GM21390 (cell line): ENCODE measurements around the gene STT3B.
A peak's percentile ranks its signal among the peaks of the same experiment; 100 is the strongest.
"Not testable (repeated sequence)": the region's sequence is repeated elsewhere in the genome, so short reads cannot be mapped to it uniquely, and the experiment has no call there.

ENCODE experiments used
- ATAC-seq: cut with Tn5 transposase; IDR thresholded peaks from one replicate; pipeline ENCODE4 v1.9.1; 2021; ENCODE audit not compliant: unreplicated experiment

Gene STT3B

GRCh38 chr3:31590650-31591049 is 57.9 kb downstream of the STT3B start:
- ATAC-seq = no peak

- no peak for ATAC-seq
These were observed 60.0 kb downstream of the STT3B start for GRCh38 chr3:31592764-31593163.

- ATAC-seq = no peak
These were observed 63.5 kb downstream of the STT3B start for GRCh38 chr3:31596176-31596575.

- ATAC-seq = no peak
These were observed 67.7 kb downstream of the STT3B start for GRCh38 chr3:31600431-31600830.

- ATAC-seq = not testable (repeated sequence)
These were observed 72.6 kb downstream of the STT3B start for GRCh38 chr3:31605333-31605732.

- ATAC-seq = no peak
These were observed 73.7 kb downstream of the STT3B start for GRCh38 chr3:31606453-31606852.

GRCh38 chr3:31610700-31611275 is 78.1 kb downstream of the STT3B start:
- no peak for ATAC-seq

- no peak for ATAC-seq
These were observed 80.5 kb downstream of the STT3B start for GRCh38 chr3:31613177-31613576.

GRCh38 chr3:31613654-31614053 is 80.9 kb downstream of the STT3B start:
- ATAC-seq = no peak

GRCh38 chr3:31614162-31614921 is 81.6 kb downstream of the STT3B start:
- ATAC-seq = no peak

GRCh38 chr3:31615071-31615875 is 82.5 kb downstream of the STT3B start:
- ATAC-seq = no peak

- ATAC-seq = no peak
These were observed 84.0 kb downstream of the STT3B start for GRCh38 chr3:31616711-31617110.

GRCh38 chr3:31620656-31621055 is 87.9 kb downstream of the STT3B start:
- no peak for ATAC-seq

GRCh38 chr3:31621314-31621713 is 88.6 kb downstream of the STT3B start:
- ATAC-seq = no peak

- peak; percentile 56 for ATAC-seq
These were observed 90.0 kb downstream of the STT3B start for GRCh38 chr3:31622636-31623288.

GRCh38 chr3:31624083-31624709 is 91.5 kb downstream of the STT3B start:
- peak; percentile 47 for ATAC-seq

GRCh38 chr3:31625358-31625757 is 92.6 kb downstream of the STT3B start:
- no peak for ATAC-seq

GRCh38 chr3:31629054-31629453 is 96.3 kb downstream of the STT3B start:
- ATAC-seq = no peak

- no peak for ATAC-seq
These were observed 101.8 kb downstream of the STT3B start for GRCh38 chr3:31634476-31634875.

GRCh38 chr3:31635545-31635944 is 102.8 kb downstream of the STT3B start:
- ATAC-seq = no peak

GRCh38 chr3:31636049-31636448 is 103.3 kb downstream of the STT3B start:
- ATAC-seq = no peak
